Measurements from ENCODE around the gene APOBEC3H.

Gene APOBEC3H

DNA sequence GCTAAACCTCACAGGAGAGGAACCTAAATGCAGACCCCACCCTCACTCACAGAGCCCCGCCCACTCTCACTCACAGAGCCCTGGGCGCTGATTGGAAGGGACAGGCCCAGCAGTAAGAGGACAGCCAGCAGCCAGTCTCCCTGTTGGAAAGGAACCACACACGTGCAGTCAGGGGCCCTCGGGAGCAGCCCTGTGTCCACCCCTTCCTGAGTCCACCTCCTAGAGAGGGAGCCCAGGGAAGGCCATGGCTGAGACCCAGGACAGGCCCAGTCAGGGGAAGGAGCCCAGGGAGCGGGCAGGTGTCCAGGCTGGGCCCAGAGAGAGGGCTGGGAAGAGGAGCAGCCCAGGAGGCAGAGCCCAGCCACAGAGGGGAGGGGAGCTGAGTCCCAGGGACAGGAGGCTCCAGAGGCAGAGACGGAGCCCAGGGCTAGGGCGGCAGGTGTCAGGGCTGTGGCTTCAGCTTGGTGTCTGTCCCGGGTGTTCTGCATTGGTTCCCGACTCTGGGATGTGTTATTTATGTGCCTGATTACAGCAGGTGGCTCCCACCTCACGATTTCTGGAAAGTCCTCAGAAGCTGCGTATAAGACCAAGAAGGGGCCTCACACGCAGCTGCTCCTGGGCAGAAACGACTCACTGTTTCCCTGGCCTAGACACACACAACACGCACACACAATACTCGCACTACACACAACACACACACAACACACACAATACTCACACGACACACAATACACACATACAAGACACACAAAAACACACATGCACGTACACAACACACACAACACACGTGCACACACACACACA, 9.0 kb upstream of the APOBEC3H start:
- H3K4me1 ChIP-seq (ENCODE audit: insufficient read depth, low read length): peaks cover 3% of the 10 kb centered on the region

DNA sequence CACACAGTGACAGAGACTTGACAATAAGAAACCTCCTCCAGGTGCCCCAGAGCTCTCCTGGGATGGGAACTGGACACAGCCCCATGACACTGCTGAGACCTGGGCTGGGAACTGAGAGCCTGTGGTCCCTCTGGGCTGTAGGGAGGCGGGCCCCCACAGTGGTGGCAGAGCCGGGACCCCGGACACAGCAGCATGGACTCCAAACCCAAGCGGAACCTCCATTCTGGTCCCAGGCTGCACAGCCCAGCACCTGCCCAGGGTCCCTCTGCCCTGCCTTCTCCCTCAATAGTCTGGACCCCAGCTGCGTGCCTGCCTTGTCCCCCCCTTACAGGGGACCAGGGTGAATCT, 8.4 kb upstream of the APOBEC3H start:
- no peak overlapping the region for H2AFZ ChIP-seq (ENCODE audit: low read depth, low read length)
- peaks cover 3% of the 10 kb centered on the region for H3K4me1 ChIP-seq (ENCODE audit: insufficient read depth, low read length)
- peaks cover 21% of the 10 kb centered on the region for H3K27me3 ChIP-seq (ENCODE audit: insufficient read depth, low read length)
- no peak overlapping the region for H3K4me3 ChIP-seq (ENCODE audit: low read length)
- H3K36me3 ChIP-seq (ENCODE audit: insufficient read depth, low read length): no peaks in the 10 kb centered on the region
- H3K9me3 ChIP-seq (ENCODE audit: low read length): no peaks in the 10 kb centered on the region

More for the DNA sequence above, 9.0 kb upstream of the APOBEC3H start:
- H3K4me3 ChIP-seq (ENCODE audit: low read length): no peak overlapping the region
- H3K27me3 ChIP-seq (ENCODE audit: insufficient read depth, low read length): peaks cover 20% of the 10 kb centered on the region
- no peaks in the 10 kb centered on the region for H3K36me3 ChIP-seq (ENCODE audit: insufficient read depth, low read length)
- no peaks in the 10 kb centered on the region for H3K9me3 ChIP-seq (ENCODE audit: low read length)
- H2AFZ ChIP-seq (ENCODE audit: low read depth, low read length): no peak overlapping the region

DNA sequence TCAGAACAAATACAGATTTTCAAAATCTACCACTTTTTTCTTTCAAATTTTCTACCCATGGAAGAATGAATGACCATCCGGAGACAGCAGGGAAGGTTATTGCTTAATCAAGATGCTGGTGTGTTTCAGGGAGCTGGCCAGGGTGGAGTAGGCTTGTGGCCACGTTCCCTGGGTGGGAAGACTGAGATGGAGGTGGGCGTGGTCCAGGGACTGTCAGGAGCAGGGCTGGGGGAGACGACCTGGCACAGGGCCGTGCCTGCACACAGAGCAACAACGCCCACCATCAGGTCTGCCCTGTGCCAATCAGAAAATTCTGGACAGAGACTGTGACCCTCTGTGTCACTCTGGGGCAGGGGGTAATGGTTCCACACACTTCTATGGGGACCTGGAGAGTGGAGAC, 7.1 kb upstream of the APOBEC3H start:
- peaks cover 17% of the 10 kb centered on the region for H3K27me3 ChIP-seq (ENCODE audit: insufficient read depth, low read length)

DNA sequence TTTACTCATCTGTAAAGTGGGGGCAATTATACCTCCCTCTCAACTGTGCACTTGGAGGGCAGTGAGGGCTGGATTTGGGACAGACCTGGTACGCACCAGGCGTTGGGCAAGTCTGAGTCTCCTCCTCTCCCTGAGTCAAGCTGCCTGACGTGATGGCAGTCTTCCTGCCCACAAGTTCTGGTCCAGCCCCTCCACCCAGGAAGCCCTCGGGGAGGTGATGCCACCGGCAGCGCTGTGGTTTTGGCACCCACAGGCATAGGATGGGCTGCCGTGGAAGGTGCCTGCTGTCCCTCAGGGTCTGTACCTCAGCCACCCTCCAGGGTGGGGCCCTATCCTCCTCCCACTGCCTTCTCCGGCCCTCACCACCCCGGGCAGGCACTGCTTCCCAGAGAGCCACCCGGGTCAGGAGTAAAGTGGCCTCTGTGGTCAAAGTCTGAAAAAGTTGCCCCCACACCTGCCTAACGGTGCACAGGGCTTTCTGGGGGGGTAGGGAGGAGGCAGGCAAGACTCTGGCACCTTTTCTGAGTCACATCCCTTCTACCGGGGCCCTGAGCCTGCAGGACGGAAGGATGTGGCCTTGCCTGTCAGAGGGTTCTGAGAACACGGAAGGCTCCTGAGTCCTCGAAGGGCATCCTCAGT, 6.5 kb upstream of the APOBEC3H start:
- H2AFZ ChIP-seq (ENCODE audit: low read depth, low read length): no peak overlapping the region
- peaks cover 17% of the 10 kb centered on the region for H3K27me3 ChIP-seq (ENCODE audit: insufficient read depth, low read length)
- peaks cover 3% of the 10 kb centered on the region for H3K4me1 ChIP-seq (ENCODE audit: insufficient read depth, low read length)
- no peak overlapping the region for H3K4me3 ChIP-seq (ENCODE audit: low read length)
- no peaks in the 10 kb centered on the region for H3K36me3 ChIP-seq (ENCODE audit: insufficient read depth, low read length)
- no peaks in the 10 kb centered on the region for H3K9me3 ChIP-seq (ENCODE audit: low read length)

More for the DNA sequence above, 7.1 kb upstream of the APOBEC3H start:
- Histone ChIP-seq H3K36me3 (ENCODE audit: insufficient read depth, low read length) (no peaks in the 10 kb centered on the region), H3K4me1 (ENCODE audit: insufficient read depth, low read length) (peaks cover 3% of the 10 kb centered on the region), H2AFZ (ENCODE audit: low read depth, low read length) (no peak overlapping the region), H3K9me3 (ENCODE audit: low read length) (no peaks in the 10 kb centered on the region), H3K4me3 (ENCODE audit: low read length) (no peak overlapping the region)

DNA sequence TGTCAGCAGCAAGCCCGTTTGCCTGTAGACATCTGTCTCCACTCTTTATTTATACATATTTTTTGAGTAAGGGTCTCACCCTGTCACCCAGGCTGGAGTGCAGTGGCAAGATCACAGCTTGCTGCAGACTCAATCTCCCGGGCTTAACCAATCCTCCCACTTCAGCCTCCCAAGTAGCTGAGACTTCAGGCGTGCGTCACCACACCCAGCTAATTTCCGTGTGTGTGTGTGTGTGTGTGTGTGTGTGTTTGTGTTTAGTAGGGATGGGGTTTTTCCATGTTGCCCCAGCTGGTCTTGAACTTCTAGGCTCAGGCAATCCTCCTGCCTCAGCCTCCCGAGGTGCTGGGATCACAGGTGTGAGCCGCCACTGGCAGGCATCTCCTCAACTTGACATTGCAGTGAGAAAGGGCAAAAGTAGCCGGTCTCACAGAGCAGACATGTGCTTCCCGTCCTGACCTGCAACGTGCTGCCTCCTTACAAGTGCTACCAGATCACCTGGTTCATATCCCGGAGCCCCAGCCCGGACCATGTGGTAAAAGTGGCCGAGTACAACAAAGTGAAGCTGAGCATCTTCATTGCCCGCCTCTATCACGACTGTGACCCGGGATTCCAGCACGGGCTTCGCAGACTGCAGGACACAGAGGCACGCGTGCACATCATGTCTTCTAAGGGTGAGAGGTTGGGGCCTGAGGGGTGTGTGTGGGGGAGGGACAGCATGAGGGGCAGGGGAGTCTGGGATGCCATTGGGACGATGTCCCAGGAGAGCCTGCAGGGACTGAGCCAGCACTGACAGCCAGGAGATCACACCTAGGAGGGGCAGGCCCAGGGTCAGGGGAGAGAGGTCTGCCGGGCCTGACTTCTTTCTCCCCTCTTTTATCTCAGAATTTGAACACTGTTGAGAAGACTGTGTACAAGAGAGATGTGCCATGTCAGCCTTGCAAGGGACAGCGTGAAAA, 5.6 kb upstream of the APOBEC3H start:
- H3K4me1 ChIP-seq (ENCODE audit: insufficient read depth, low read length): peaks cover 3% of the 10 kb centered on the region
- H3K4me3 ChIP-seq (ENCODE audit: low read length): no peak overlapping the region
- no peak overlapping the region for H2AFZ ChIP-seq (ENCODE audit: low read depth, low read length)
- H3K27me3 ChIP-seq (ENCODE audit: insufficient read depth, low read length): peaks cover 17% of the 10 kb centered on the region
- no peaks in the 10 kb centered on the region for H3K36me3 ChIP-seq (ENCODE audit: insufficient read depth, low read length)
- no peaks in the 10 kb centered on the region for H3K9me3 ChIP-seq (ENCODE audit: low read length)

DNA sequence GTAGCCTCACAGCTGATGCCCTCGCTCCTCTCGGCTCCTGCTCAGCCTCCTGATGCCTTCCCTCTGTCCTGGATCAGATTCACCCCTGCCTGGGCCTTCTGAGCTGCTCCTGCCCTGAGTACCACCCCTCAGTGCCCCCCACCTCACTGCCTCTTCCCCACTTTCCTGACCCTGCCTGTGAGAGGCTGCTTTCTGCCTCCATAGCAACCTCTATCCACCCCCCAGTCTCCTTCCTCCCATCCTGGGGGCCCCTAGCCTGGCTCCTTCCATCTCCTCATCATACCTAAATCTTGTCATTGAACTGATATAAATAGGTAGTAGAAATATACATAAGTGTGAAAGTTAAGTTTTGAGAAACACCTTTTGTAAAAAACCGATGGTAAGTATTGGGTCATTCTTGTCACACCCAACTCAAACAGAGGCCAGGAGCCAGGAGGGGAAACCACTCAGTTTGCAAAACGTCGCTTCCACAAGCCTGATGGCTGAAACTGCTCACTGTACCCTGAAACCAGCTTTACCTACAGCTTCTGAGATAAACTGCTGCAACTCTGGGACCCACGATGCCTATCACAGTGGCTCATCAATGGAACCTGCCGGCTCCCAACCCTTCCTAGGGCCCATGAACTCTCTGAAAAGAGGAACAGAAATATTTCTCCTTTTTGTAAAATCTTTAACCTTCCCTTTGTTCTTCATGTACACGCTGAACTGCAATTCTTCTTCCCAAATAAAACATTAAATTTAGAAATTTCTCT, 4.8 kb upstream of the APOBEC3H start:
- Histone ChIP-seq H2AFZ (ENCODE audit: low read depth, low read length) (no peak overlapping the region), H3K36me3 (ENCODE audit: insufficient read depth, low read length) (no peaks in the 10 kb centered on the region), H3K4me1 (ENCODE audit: insufficient read depth, low read length) (peaks cover 3% of the 10 kb centered on the region), H3K9me3 (ENCODE audit: low read length) (no peaks in the 10 kb centered on the region), H3K4me3 (ENCODE audit: low read length) (no peak overlapping the region), H3K27me3 (ENCODE audit: insufficient read depth, low read length) (peaks cover 17% of the 10 kb centered on the region)

DNA sequence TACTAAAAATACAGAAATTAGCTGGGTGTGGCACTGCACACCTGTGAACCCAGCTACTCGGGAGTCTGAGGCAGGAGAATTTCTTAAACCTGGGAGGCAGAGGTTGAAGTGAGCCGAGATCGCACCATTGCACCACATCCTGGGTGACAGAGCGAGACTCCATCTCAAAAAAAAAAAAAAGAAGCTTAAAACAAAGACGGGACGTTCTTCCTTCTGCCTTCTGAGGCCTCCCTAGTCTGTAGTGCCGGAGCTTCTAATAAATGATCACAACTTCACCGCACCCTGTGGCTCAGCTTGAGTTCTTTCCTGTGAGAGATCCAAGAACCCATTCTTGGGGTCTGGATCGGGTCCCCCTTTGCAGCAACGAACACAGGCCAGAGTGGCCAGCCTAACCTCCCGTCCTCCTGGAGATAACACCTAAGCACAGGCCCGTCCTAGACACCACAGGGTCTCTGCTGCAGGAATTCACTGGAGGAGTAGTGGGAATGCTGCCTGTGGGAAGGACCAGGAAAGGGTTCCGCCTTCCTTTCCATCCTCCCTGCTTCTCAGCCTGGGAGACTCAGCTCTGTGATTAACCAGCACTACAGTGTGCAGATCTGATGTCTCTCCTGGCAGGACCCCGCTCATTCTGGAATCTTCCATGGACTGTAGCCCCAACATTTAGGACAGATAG, 2.2 kb upstream of the APOBEC3H start:
- H3K4me3 ChIP-seq (ENCODE audit: low read length): no peak overlapping the region
- no peaks in the 10 kb centered on the region for H3K9me3 ChIP-seq (ENCODE audit: low read length)
- no peaks in the 10 kb centered on the region for H3K36me3 ChIP-seq (ENCODE audit: insufficient read depth, low read length)
- no peak overlapping the region for H2AFZ ChIP-seq (ENCODE audit: low read depth, low read length)
- no peaks in the 10 kb centered on the region for H3K4me1 ChIP-seq (ENCODE audit: insufficient read depth, low read length)
- peaks cover 17% of the 10 kb centered on the region for H3K27me3 ChIP-seq (ENCODE audit: insufficient read depth, low read length)

DNA sequence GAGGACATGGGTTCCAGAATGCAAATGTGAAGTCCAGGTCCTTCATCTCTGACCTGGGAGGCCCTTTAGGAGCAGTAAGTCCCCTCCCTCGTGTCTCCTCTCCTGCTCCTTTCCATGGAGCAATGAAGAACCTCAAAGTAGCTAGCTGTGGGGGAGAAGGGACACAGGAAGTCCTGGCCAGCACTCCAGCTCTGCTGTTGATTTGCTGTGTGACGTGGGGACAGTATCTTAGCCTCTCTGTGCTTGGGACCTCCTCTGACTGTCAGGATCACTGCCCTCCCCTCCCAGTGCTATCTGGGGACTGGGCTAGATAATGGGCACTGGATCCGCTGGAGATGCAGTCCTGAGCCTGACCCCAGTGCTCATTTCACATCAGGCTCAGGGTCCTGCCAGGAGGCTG, 1.1 kb upstream of the APOBEC3H start:
- H2AFZ ChIP-seq (ENCODE audit: low read depth, low read length): no peak overlapping the region
- H3K9me3 ChIP-seq (ENCODE audit: low read length): no peaks in the 10 kb centered on the region
- no peaks in the 10 kb centered on the region for H3K36me3 ChIP-seq (ENCODE audit: insufficient read depth, low read length)
- no peaks in the 10 kb centered on the region for H3K4me1 ChIP-seq (ENCODE audit: insufficient read depth, low read length)
- H3K27me3 ChIP-seq (ENCODE audit: insufficient read depth, low read length): peaks cover 11% of the 10 kb centered on the region
- no peak overlapping the region for H3K4me3 ChIP-seq (ENCODE audit: low read length)

DNA sequence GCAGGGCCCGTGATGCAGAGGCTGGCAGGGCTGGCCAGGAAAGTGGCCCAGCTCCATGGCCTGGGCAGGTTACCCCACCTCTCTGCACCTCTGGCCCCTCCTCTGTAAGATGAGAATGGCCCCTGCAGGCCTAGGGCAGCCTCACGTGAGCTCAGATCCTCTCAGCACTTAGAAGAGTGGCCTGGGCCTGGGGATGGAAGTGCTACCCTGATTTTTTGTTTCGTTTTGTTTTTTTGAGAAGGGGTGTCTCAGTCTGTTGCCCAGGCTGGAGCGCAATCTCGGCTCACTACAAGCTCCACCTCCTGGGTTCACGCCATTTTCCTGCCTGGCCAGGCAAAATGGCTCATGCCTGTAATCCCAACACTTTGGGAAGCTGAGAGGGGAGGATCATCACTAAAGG, 982 bp downstream of the APOBEC3H start:
- Histone ChIP-seq H2AFZ (ENCODE audit: low read depth, low read length) (no peak overlapping the region), H3K4me3 (ENCODE audit: low read length) (no peak overlapping the region), H3K36me3 (ENCODE audit: insufficient read depth, low read length) (no peaks in the 10 kb centered on the region), H3K9me3 (ENCODE audit: low read length) (no peaks in the 10 kb centered on the region), H3K4me1 (ENCODE audit: insufficient read depth, low read length) (no peaks in the 10 kb centered on the region), H3K27me3 (ENCODE audit: insufficient read depth, low read length) (peaks cover 2% of the 10 kb centered on the region)

DNA sequence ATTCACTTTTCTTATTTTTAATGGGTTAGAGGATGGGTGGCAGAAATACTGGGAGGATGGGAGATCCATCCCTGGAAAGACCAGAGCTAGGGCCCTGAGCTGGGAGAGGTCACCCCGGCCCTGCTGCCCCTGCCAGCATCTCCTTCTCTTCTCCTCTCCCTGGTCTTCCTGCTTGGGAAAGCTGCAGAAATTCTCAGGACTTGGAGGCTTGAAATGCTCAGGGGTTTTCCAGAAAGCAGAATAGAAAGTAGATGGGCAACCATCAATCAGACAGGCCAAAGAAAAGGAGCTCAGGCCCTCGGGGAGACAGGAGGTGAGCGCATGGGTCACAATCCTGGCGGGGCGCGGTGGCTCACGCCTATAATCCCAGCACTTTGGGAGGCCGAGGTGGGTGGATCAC, 1.5 kb downstream of the APOBEC3H start:
- Histone ChIP-seq H3K4me1 (ENCODE audit: insufficient read depth, low read length) (no peaks in the 10 kb centered on the region), H3K9me3 (ENCODE audit: low read length) (no peaks in the 10 kb centered on the region), H2AFZ (ENCODE audit: low read depth, low read length) (no peak overlapping the region), H3K27me3 (ENCODE audit: insufficient read depth, low read length) (no peaks in the 10 kb centered on the region), H3K36me3 (ENCODE audit: insufficient read depth, low read length) (no peaks in the 10 kb centered on the region), H3K4me3 (ENCODE audit: low read length) (no peak overlapping the region)

DNA sequence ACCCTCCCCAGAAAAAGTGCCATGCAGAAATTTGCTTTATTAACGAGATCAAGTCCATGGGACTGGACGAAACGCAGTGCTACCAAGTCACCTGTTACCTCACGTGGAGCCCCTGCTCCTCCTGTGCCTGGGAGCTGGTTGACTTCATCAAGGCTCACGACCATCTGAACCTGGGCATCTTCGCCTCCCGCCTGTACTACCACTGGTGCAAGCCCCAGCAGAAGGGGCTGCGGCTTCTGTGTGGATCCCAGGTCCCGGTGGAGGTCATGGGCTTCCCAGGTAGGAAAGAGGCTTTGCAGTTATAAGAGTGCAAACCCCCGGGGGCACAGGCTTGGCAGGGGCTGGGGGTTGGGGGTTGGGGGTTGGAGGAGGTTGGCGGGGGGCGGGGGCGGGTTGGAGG, 4.2 kb downstream of the APOBEC3H start:
- no peak overlapping the region for H3K4me3 ChIP-seq (ENCODE audit: low read length)
- no peak overlapping the region for H2AFZ ChIP-seq (ENCODE audit: low read depth, low read length)
- H3K27me3 ChIP-seq (ENCODE audit: insufficient read depth, low read length): no peaks in the 10 kb centered on the region
- H3K9me3 ChIP-seq (ENCODE audit: low read length): no peaks in the 10 kb centered on the region
- H3K4me1 ChIP-seq (ENCODE audit: insufficient read depth, low read length): no peaks in the 10 kb centered on the region
- no peaks in the 10 kb centered on the region for H3K36me3 ChIP-seq (ENCODE audit: insufficient read depth, low read length)

DNA sequence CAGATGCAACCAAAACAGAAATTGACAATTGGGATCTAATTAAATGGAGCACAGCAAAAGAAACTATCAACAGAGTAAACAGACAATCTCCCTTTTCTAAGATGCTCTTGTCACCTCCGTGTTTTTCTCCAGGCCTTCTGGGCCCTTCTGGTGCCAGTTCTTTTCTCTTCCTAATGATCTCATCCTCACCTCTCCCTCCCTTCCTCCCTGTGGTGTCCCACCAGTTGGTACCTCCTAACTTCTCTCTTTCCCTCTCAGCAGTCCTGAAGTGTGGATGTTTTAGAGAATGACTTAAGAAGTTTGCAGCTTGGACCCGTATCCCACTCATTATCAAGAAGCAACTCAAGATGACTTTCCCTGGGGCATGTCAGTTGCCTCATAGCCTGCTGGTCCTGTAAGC, 6.4 kb downstream of the APOBEC3H start:
- Histone ChIP-seq H3K9me3 (ENCODE audit: low read length) (no peaks in the 10 kb centered on the region), H3K36me3 (ENCODE audit: insufficient read depth, low read length) (no peaks in the 10 kb centered on the region), H3K4me1 (ENCODE audit: insufficient read depth, low read length) (no peaks in the 10 kb centered on the region), H2AFZ (ENCODE audit: low read depth, low read length) (no peak overlapping the region), H3K27me3 (ENCODE audit: insufficient read depth, low read length) (no peaks in the 10 kb centered on the region), H3K4me3 (ENCODE audit: low read length) (no peak overlapping the region)

All from neuron (in vitro differentiated cells).